ENCODE results near the gene FZD2.
A peak's percentile ranks its signal among the peaks of the same experiment; 100 is the strongest.

FZD2 gene

GRCh38 chr17:44568945-44569858 is 11.9 kb downstream of the FZD2 start:
- H3K4me3 ChIP-seq (ENCODE audit: low read depth, low read length) = no peak overlapping the region
- H3K4me1 ChIP-seq = no peaks in the 10 kb centered on the region
- H3K27me3 ChIP-seq = no peaks in the 10 kb centered on the region
- no peak for DNase-seq
- H3K36me3 ChIP-seq = no peaks in the 10 kb centered on the region
- TF ChIP-seq CTCF (IDR thresholded peaks at IDR 0.05; ENCODE audit: low read depth, low read length) = no peak
- no peaks in the 10 kb centered on the region; the same call in 1 of the 2 replicates for H3K9me3 ChIP-seq

- no peak for DNase-seq
- no peaks in the 10 kb centered on the region for H3K36me3 ChIP-seq
- H3K9me3 ChIP-seq = no peaks in the 10 kb centered on the region; the same call in 1 of the 2 replicates
- H3K4me1 ChIP-seq = peaks cover 3% of the 10 kb centered on the region; the same call in 1 of the 2 replicates
- no peak for TF ChIP-seq CTCF (IDR thresholded peaks at IDR 0.05; ENCODE audit: low read depth, low read length)
- no peak overlapping the region for H3K4me3 ChIP-seq (ENCODE audit: low read depth, low read length)
- H3K27me3 ChIP-seq = no peaks in the 10 kb centered on the region
Observed at GRCh38 chr17:44572801-44573200, 15.5 kb downstream of the FZD2 start.

GRCh38 chr17:44575403-44575802 is 18.1 kb downstream of the FZD2 start:
- peaks cover 12% of the 10 kb centered on the region; the same call in 1 of the 2 replicates for H3K27me3 ChIP-seq
- DNase-seq = no peak
- H3K9me3 ChIP-seq = no peaks in the 10 kb centered on the region; the same call in 1 of the 2 replicates
- H3K4me3 ChIP-seq (ENCODE audit: low read depth, low read length) = no peak overlapping the region
- H3K36me3 ChIP-seq = no peaks in the 10 kb centered on the region
- no peak for TF ChIP-seq CTCF (IDR thresholded peaks at IDR 0.05; ENCODE audit: low read depth, low read length)
- H3K4me1 ChIP-seq = peaks cover 3% of the 10 kb centered on the region; the same call in 1 of the 2 replicates

GRCh38 chr17:44578947-44579346 is 21.7 kb downstream of the FZD2 start:
- Histone ChIP-seq H3K36me3 (no peaks in the 10 kb centered on the region), H3K9me3 (no peaks in the 10 kb centered on the region; the same call in 1 of the 2 replicates), H3K27me3 (peaks cover 15% of the 10 kb centered on the region; the same call in 1 of the 2 replicates), H3K4me3 (ENCODE audit: low read depth, low read length) (no peak overlapping the region), H3K4me1 (peaks cover 3% of the 10 kb centered on the region; the same call in 1 of the 2 replicates)
- no peak for DNase-seq
- TF ChIP-seq CTCF (IDR thresholded peaks at IDR 0.05; ENCODE audit: low read depth, low read length) = no peak

GRCh38 chr17:44581868-44582267 is 24.6 kb downstream of the FZD2 start:
- peak; percentile 34 for DNase-seq

More at GRCh38 chr17:44581868-44582267, 24.6 kb downstream of the FZD2 start:
- Histone ChIP-seq H3K4me3 (ENCODE audit: low read depth, low read length) (no peak overlapping the region), H3K27me3 (peaks cover 15% of the 10 kb centered on the region; the same call in 1 of the 2 replicates), H3K9me3 (no peaks in the 10 kb centered on the region), H3K4me1 (no peaks in the 10 kb centered on the region), H3K36me3 (no peaks in the 10 kb centered on the region)
- TF ChIP-seq CTCF (IDR thresholded peaks at IDR 0.05; ENCODE audit: low read depth, low read length) = peak; percentile 23; the same call in 1 of the 2 replicates
